ENCODE results near the gene IFNAR1. TPM values are rescaled to one million over a fixed set of nuclear protein-coding genes. Genes with fewer than 3 reads are reported as not detected.
A peak's percentile ranks its signal among the peaks of the same experiment; 100 is the strongest.
"Not testable (repeated sequence)": the region's sequence is repeated elsewhere in the genome, so short reads cannot be mapped to it uniquely, and the experiment has no call there.

The IFNAR1 gene
- total RNA-seq, 2 donors from 2014 or later: 16.0 to 16.6 TPM

- no peak overlapping the region for H3K4me3 Mint-ChIP-seq
These were observed 10.7 kb upstream of the IFNAR1 start for GRCh38 chr21:33314111-33314510.

GRCh38 chr21:33315946-33316710 is 8.6 kb upstream of the IFNAR1 start:
- ATAC-seq: no peak
- Mint-ChIP-seq H3K4me3 (no peak overlapping the region), H3K27me3 (peaks cover 22 to 23% of the 10 kb centered on the region in 2 donors), H3K27ac (no peak overlapping the region), H3K9me3 (no peaks in the 10 kb centered on the region), H3K4me1 (ENCODE audit: low read depth in 2 of 2) (no peaks in the 10 kb centered on the region), H3K36me3 (no peaks in the 10 kb centered on the region)
- no peak for DNase-seq (ENCODE audit: low spot score)

More at GRCh38 chr21:33314111-33314510, 10.7 kb upstream of the IFNAR1 start:
- no peak for ATAC-seq
- Mint-ChIP-seq H3K27ac (no peak overlapping the region), H3K9me3 (no peaks in the 10 kb centered on the region), H3K27me3 (peaks cover 11 to 18% of the 10 kb centered on the region in 2 donors), H3K36me3 (no peaks in the 10 kb centered on the region), H3K4me1 (ENCODE audit: low read depth in 2 of 2) (no peaks in the 10 kb centered on the region)
- no peak for DNase-seq (ENCODE audit: low spot score)

GRCh38 chr21:33317145-33317544 is 7.6 kb upstream of the IFNAR1 start:
- Mint-ChIP-seq H3K27ac (no peak overlapping the region), H3K27me3 (peaks cover 22 to 23% of the 10 kb centered on the region in 2 donors), H3K4me3 (no peak overlapping the region), H3K9me3 (no peaks in the 10 kb centered on the region), H3K4me1 (ENCODE audit: low read depth in 2 of 2) (no peaks in the 10 kb centered on the region), H3K36me3 (no peaks in the 10 kb centered on the region)
- no peak for ATAC-seq
- DNase-seq (ENCODE audit: low spot score): no peak

- Mint-ChIP-seq H3K36me3 (no peaks in the 10 kb centered on the region), H3K9me3 (no peaks in the 10 kb centered on the region), H3K27me3 (peaks cover 22 to 23% of the 10 kb centered on the region in 2 donors), H3K27ac (no peak overlapping the region), H3K4me3 (no peak overlapping the region), H3K4me1 (ENCODE audit: low read depth in 2 of 2) (no peaks in the 10 kb centered on the region)
- DNase-seq (ENCODE audit: low spot score) (no peak), ATAC-seq (no peak)
These were observed 6.8 kb upstream of the IFNAR1 start for GRCh38 chr21:33317786-33318486.

GRCh38 chr21:33321005-33321404 is 3.8 kb upstream of the IFNAR1 start:
- H3K4me1 Mint-ChIP-seq (ENCODE audit: low read depth in 2 of 2); H3K4me3 Mint-ChIP-seq; H3K9me3 Mint-ChIP-seq; H3K36me3 Mint-ChIP-seq; DNase-seq (ENCODE audit: low spot score); ATAC-seq; H3K27ac Mint-ChIP-seq: not testable (repeated sequence)
- H3K27me3 Mint-ChIP-seq: peaks cover 7 to 12% of the 10 kb centered on the region in 2 donors

- not testable (repeated sequence) for H3K36me3 Mint-ChIP-seq; ATAC-seq; H3K27ac Mint-ChIP-seq; H3K9me3 Mint-ChIP-seq; DNase-seq (ENCODE audit: low spot score); H3K4me3 Mint-ChIP-seq
- Mint-ChIP-seq H3K4me1 (ENCODE audit: low read depth in 2 of 2) (peaks cover 9 to 10% of the 10 kb centered on the region in 2 donors), H3K27me3 (peaks cover 4 to 12% of the 10 kb centered on the region in 2 donors)
These were observed 1.2 kb upstream of the IFNAR1 start for GRCh38 chr21:33323610-33324009.

GRCh38 chr21:33325222-33326067 is 675 bp downstream of the IFNAR1 start:
- DNase-seq (ENCODE audit: low spot score): peak; percentile 69

GRCh38 chr21:33327326-33327725 is 2.6 kb downstream of the IFNAR1 start:
- Mint-ChIP-seq H3K27ac (no peak overlapping the region), H3K9me3 (no peaks in the 10 kb centered on the region), H3K27me3 (no peaks in the 10 kb centered on the region), H3K36me3 (peaks cover 4% of the 10 kb centered on the region), H3K4me3 (peak overlapping the region; percentile 14), H3K4me1 (ENCODE audit: low read depth in 2 of 2) (peaks cover 18 to 26% of the 10 kb centered on the region in 2 donors)
- DNase-seq (ENCODE audit: low spot score) (no peak), ATAC-seq (no peak)

More at GRCh38 chr21:33325222-33326067, 675 bp downstream of the IFNAR1 start:
- H3K36me3 Mint-ChIP-seq: no peaks in the 10 kb centered on the region
- H3K9me3 Mint-ChIP-seq: no peaks in the 10 kb centered on the region
- peaks cover 9 to 14% of the 10 kb centered on the region in 2 donors for H3K4me1 Mint-ChIP-seq (ENCODE audit: low read depth in 2 of 2)
- H3K27me3 Mint-ChIP-seq: no peaks in the 10 kb centered on the region
- peak; percentile 54 to 55 for ATAC-seq
- no peak overlapping the region for H3K4me3 Mint-ChIP-seq
- H3K27ac Mint-ChIP-seq: no peak overlapping the region

- peaks cover 22 to 27% of the 10 kb centered on the region in 2 donors for H3K4me1 Mint-ChIP-seq (ENCODE audit: low read depth in 2 of 2)
These were observed 3.1 kb downstream of the IFNAR1 start for GRCh38 chr21:33327792-33328433.

GRCh38 chr21:33330726-33331125 is 6.0 kb downstream of the IFNAR1 start:
- Mint-ChIP-seq H3K4me1 (ENCODE audit: low read depth in 2 of 2) (peaks cover 27 to 28% of the 10 kb centered on the region in 2 donors), H3K9me3 (peaks cover 3% of the 10 kb centered on the region), H3K36me3 (peaks cover 16% of the 10 kb centered on the region), H3K4me3 (no peak overlapping the region), H3K27me3 (no peaks in the 10 kb centered on the region), H3K27ac (no peak overlapping the region)
- ATAC-seq: peak in 1 of 2 donors; percentile 36
- DNase-seq (ENCODE audit: low spot score): no peak

More at GRCh38 chr21:33327792-33328433, 3.1 kb downstream of the IFNAR1 start:
- Mint-ChIP-seq H3K36me3 (peaks cover 10% of the 10 kb centered on the region), H3K27ac (no peak overlapping the region), H3K27me3 (no peaks in the 10 kb centered on the region), H3K9me3 (no peaks in the 10 kb centered on the region), H3K4me3 (peak overlapping the region; percentile 14)
- ATAC-seq: no peak
- no peak for DNase-seq (ENCODE audit: low spot score)

- Mint-ChIP-seq H3K4me1 (ENCODE audit: low read depth in 2 of 2) (peaks cover 24 to 28% of the 10 kb centered on the region in 2 donors), H3K27me3 (no peaks in the 10 kb centered on the region), H3K9me3 (peaks cover 3% of the 10 kb centered on the region), H3K4me3 (no peak overlapping the region), H3K36me3 (peaks cover 16% of the 10 kb centered on the region), H3K27ac (no peak overlapping the region)
- ATAC-seq: no peak
- DNase-seq (ENCODE audit: low spot score): no peak
These were observed 7.4 kb downstream of the IFNAR1 start for GRCh38 chr21:33332143-33332542.

- H3K27me3 Mint-ChIP-seq: no peaks in the 10 kb centered on the region
- no peak overlapping the region for H3K27ac Mint-ChIP-seq
- no peak for DNase-seq (ENCODE audit: low spot score)
- no peak overlapping the region for H3K4me3 Mint-ChIP-seq
- peaks cover 16% of the 10 kb centered on the region for H3K36me3 Mint-ChIP-seq
- peaks cover 3% of the 10 kb centered on the region for H3K9me3 Mint-ChIP-seq
- peaks cover 17 to 19% of the 10 kb centered on the region in 2 donors for H3K4me1 Mint-ChIP-seq (ENCODE audit: low read depth in 2 of 2)
- no peak for ATAC-seq
These were observed 9.4 kb downstream of the IFNAR1 start for GRCh38 chr21:33334191-33334590.

GRCh38 chr21:33334824-33335223 is 10.1 kb downstream of the IFNAR1 start:
- Mint-ChIP-seq H3K9me3 (peaks cover 3% of the 10 kb centered on the region), H3K4me1 (ENCODE audit: low read depth in 2 of 2) (peaks cover 17 to 19% of the 10 kb centered on the region in 2 donors), H3K27ac (no peak overlapping the region), H3K27me3 (no peaks in the 10 kb centered on the region), H3K4me3 (no peak overlapping the region), H3K36me3 (peaks cover 16% of the 10 kb centered on the region)
- no peak for DNase-seq (ENCODE audit: low spot score)
- peak in 1 of 2 donors; percentile 24 for ATAC-seq
